ENCODE data around the gene GTF3C6. TPM values are rescaled to one million over a fixed set of nuclear protein-coding genes. Genes with fewer than 3 reads are reported as not detected.

GTF3C6 gene
- total and polyA plus RNA-seq, 2 of the 8 experiments (the other 6 are each of a cell fraction or from before 2014, with no cell fraction given), result 13.1 to 87.4 TPM

- TF ChIP-seq E2F6 (IDR thresholded peaks at IDR 0.05) (no peak), CBX5 (IDR thresholded peaks at IDR 0.05; ENCODE audit: low read depth, low read length) (no peak), HDAC6 (IDR thresholded peaks at IDR 0.05; ENCODE audit: low read depth, low read length) (no peak), FOSL1 (IDR thresholded peaks at IDR 0.05; ENCODE audit: insufficient read depth, low read depth, low read length) (no peak), KDM5A (IDR thresholded peaks at IDR 0.05; ENCODE audit: low read length) (no peak)
These were observed 6.3 kb upstream of the GTF3C6 start (continued) for GRCh38 chr6:110951986-110952794.

Measured in H1 (cell line).